B cell (primary cell): ENCODE results near the gene RERE. TPM values are rescaled to one million over a fixed set of nuclear protein-coding genes. Genes with fewer than 3 reads are reported as not detected.

ENCODE experiments used
- ATAC-seq: fragments of 200-7000 bp; cut with Tn5 transposase; one replicate; pipeline ENCODE4 v1.10.0; 2021; ENCODE audit warnings: low read depth, mild to moderate bottlenecking, moderate number of reproducible peaks, moderate library complexity
- CTCF ChIA-PET: fragments of 350-600 bp; sonication (Branson Sonifier 250); formaldehyde crosslinking; loops from one replicate; lab custom pipeline; 2021; ENCODE audit warnings: antibody characterized with exemption, inconsistent platforms; lab: Charles Lee
- POLR2A ChIA-PET: fragments of 350-600 bp; sonication (Branson Sonifier 250); formaldehyde crosslinking; loops from one replicate; lab custom pipeline; 2021; ENCODE audit warnings: antibody characterized with exemption; lab: Charles Lee
- DNase-seq: peaks from one replicate; pipeline ENCODE4 v3.0.0; 2013
- H2AFZ ChIP-seq: 2 replicates; pipeline ENCODE4 v1.6.1; 2012; ENCODE audit warnings: mild to moderate bottlenecking, low read depth, low read length; ENCODE audit not compliant: insufficient read depth, poor library complexity, severe bottlenecking
- H3K27ac ChIP-seq, 2 donors: 1 replicate in 1 of 2; 2 replicates in 1 of 2; pipeline ENCODE4 v1.5.1; 2012 to 2013; ENCODE audit warnings: low read length in 2 of 2, mild to moderate bottlenecking in 2 of 2, moderate library complexity in 1 of 2
- H3K27me3 ChIP-seq, 4 experiments: fragments of 200-600 bp in 1 of 4; sonication (generic) in 1 of 4; replicated peaks in 1 of 4; 1 replicate in 2 of 4; 2 replicates in 2 of 4; pipeline versions ENCODE4 v1.6.1 to v1.7.0; 2013 to 2016; ENCODE audit warnings: low read length in 3 of 4, mild to moderate bottlenecking in 2 of 4, mixed read lengths in 1 of 4, moderate library complexity in 1 of 4; ENCODE audit not compliant: insufficient read depth in 4 of 4, control insufficient read depth in 3 of 4; ENCODE audit errors: control extremely low read depth in 1 of 4
- H3K36me3 ChIP-seq, 2 experiments: replicated peaks in 1 of 2; 1 replicate in 1 of 2; 2 replicates in 1 of 2; pipeline versions ENCODE4 v1.6.1 to v1.7.1; 2013; ENCODE audit warnings: low read length in 1 of 2; ENCODE audit not compliant: insufficient read depth in 2 of 2, control insufficient read depth in 1 of 2; ENCODE audit errors: control extremely low read depth in 1 of 2, extremely low read depth in 1 of 2
- H3K4me1 ChIP-seq, 2 donors: fragments of 200-600 bp in 1 of 2; sonication (generic) in 1 of 2; 1 replicate in 1 of 2; 2 replicates in 1 of 2; pipeline versions ENCODE4 v1.5.1 to v1.6.1; 2013 to 2017; ENCODE audit warnings: low read length in 2 of 2; ENCODE audit not compliant: control insufficient read depth in 2 of 2, insufficient read depth in 2 of 2
- H3K4me2 ChIP-seq: replicated peaks from 2 replicates; pipeline ENCODE3; 2012; ENCODE audit warnings: mild to moderate bottlenecking, low read depth, low read length; ENCODE audit not compliant: poor library complexity, severe bottlenecking
- H3K4me3 ChIP-seq, 5 experiments: fragments of 200-600 bp in 1 of 5; sonication (generic) in 1 of 5; 1 replicate in 3 of 5; 2 replicates in 2 of 5; pipeline versions ENCODE4 v1.5.1 to v1.7.0; 2011 to 2016; ENCODE audit warnings: low read length in 4 of 5, mild to moderate bottlenecking in 4 of 5, low read depth in 2 of 5, control low read depth in 1 of 5, moderate library complexity in 1 of 5; ENCODE audit not compliant: insufficient read depth in 1 of 5; ENCODE audit errors: control extremely low read depth in 1 of 5, extremely low read depth in 1 of 5
- H3K79me2 ChIP-seq: fragments of 200-600 bp; sonication (generic); one replicate; pipeline ENCODE4 v1.6.0; 2016; ENCODE audit warnings: low read length; ENCODE audit not compliant: control insufficient read depth, insufficient read depth
- H3K9ac ChIP-seq: fragments of 200-600 bp; sonication (generic); 2 replicates; pipeline ENCODE4 v1.6.1; 2017; ENCODE audit warnings: mild to moderate bottlenecking, low read length, moderate library complexity
- H3K9me3 ChIP-seq, 3 donors: one replicate each; pipeline versions ENCODE4 v1.6.1 to v1.7.1; 2013; ENCODE audit warnings: low read length in 2 of 3; ENCODE audit not compliant: control insufficient read depth in 2 of 3, insufficient read depth in 1 of 3; ENCODE audit errors: control extremely low read depth in 1 of 3
- H4K20me1 ChIP-seq: 2 replicates; pipeline ENCODE4 v1.6.0; 2012; ENCODE audit warnings: mild to moderate bottlenecking, low read length; ENCODE audit not compliant: insufficient read depth, control insufficient read depth, poor library complexity, severe bottlenecking
- H3K27ac Mint-ChIP-seq: one replicate; pipeline ENCODE4 v1.8.0; 2021; ENCODE audit warnings: mixed read lengths
- H3K27me3 Mint-ChIP-seq: one replicate; pipeline ENCODE4 v1.8.0; 2021; ENCODE audit warnings: mixed read lengths
- H3K4me1 Mint-ChIP-seq: one replicate; pipeline ENCODE4 v1.8.0; 2021; ENCODE audit warnings: mixed read lengths
- H3K4me3 Mint-ChIP-seq: one replicate; pipeline ENCODE4 v1.8.0; 2021; ENCODE audit warnings: mixed read lengths
- H3K9me3 Mint-ChIP-seq: one replicate; pipeline ENCODE4 v1.8.0; 2022; ENCODE audit warnings: mixed read lengths; ENCODE audit not compliant: insufficient read depth
- CTCF ChIP-seq: fragments of 200-600 bp; IDR thresholded peaks from one replicate; pipeline ENCODE4 v1.8.0; 2022; ENCODE audit warnings: antibody characterized with exemption, mild to moderate bottlenecking
- EZH2 ChIP-seq: IDR thresholded peaks from 2 replicates; pipeline ENCODE4 v1.6.1; 2012; ENCODE audit warnings: borderline replicate concordance, low read depth, mild to moderate bottlenecking, moderate library complexity, low read length; ENCODE audit not compliant: insufficient read depth, poor library complexity, severe bottlenecking
- WGBS: methylation state at CpG from one replicate; pipeline ENCODE4 v1.1.5; 2013; ENCODE audit warnings: missing lambda C conversion rate; ENCODE audit not compliant: insufficient coverage; 5-methylcytosine and 5-hydroxymethylcytosine counted together
- intact Hi-C: fragments of 100-400 bp; cut with micrococcal nuclease; formaldehyde crosslinking; loops from one replicate; pipeline ENCODE4 v1.10.0; 2022
- polyA plus RNA-seq: library from polyadenylated mRNA; depleted of rRNA; stranded (reverse); fragments of >200 nt; gene quantifications from 2 replicates; pipeline ENCODE4 v1.2.3, GENCODE V29; 2012
- total RNA-seq, 2 donors: library from RNA; stranded (reverse); fragments of 120-200 nt in 1 of 2; gene quantifications; 1 replicate in 1 of 2; 2 replicates in 1 of 2; pipeline versions ENCODE4 v1.2.3 to v1.2.4, GENCODE V29; 2013 to 2022

The RERE gene
- total and polyA plus RNA-seq, 2 donors (not counting 1 experiment from before 2014, with no cell fraction given), result 27.3 to 132 TPM

- H3K9ac ChIP-seq, result no peak overlapping the region
- DNase-seq (no peak), ATAC-seq (no peak)
- H3K4me3 ChIP-seq, result no peak overlapping the region
- intact Hi-C loops, result no loop called here
- H3K79me2 ChIP-seq, result no peaks in the 10 kb centered on the region
- peaks cover 3% of the 10 kb centered on the region in 2 donors for H3K4me1 ChIP-seq
- H4K20me1 ChIP-seq, result peaks cover 33% of the 10 kb centered on the region
- no peak overlapping the region for H3K4me2 ChIP-seq
- Mint-ChIP-seq H3K27ac (no peak overlapping the region), H3K27me3 (peaks cover 3% of the 10 kb centered on the region), H3K9me3 (no peaks in the 10 kb centered on the region), H3K4me1 (peaks cover 4% of the 10 kb centered on the region), H3K4me3 (no peak overlapping the region)
- H2AFZ ChIP-seq, result no peak overlapping the region
- POLR2A ChIA-PET, result interaction anchor here (0.5 kb wide), 1 partner anchor 224 kb away, joined by 5 read pairs; no protein-coding TSS in a partner anchor
- 91% methylated on average over 20 of the region's 21 CpGs for WGBS
- H3K27me3 ChIP-seq, result peaks cover 0 to under 1% (median 0%) of the 10 kb centered on the region in 4 experiments
- CTCF ChIA-PET, result interaction anchor here (0.9 to 8.5 kb wide), 4 partner anchors 13 to 337 kb away, joined by 3 to 182 read pairs (median 4); no protein-coding TSS in a partner anchor
- H3K36me3 ChIP-seq, result peaks cover 0 to 55% of the 10 kb centered on the region in 2 experiments
- TF ChIP-seq CTCF, result no peak
- no peak for TF ChIP-seq EZH2
- H3K27ac ChIP-seq, result no peak overlapping the region
- H3K9me3 ChIP-seq, result no peaks in the 10 kb centered on the region
These were observed 464.3 kb downstream of the RERE start for GRCh38 chr1:8352886-8353785.

DNA sequence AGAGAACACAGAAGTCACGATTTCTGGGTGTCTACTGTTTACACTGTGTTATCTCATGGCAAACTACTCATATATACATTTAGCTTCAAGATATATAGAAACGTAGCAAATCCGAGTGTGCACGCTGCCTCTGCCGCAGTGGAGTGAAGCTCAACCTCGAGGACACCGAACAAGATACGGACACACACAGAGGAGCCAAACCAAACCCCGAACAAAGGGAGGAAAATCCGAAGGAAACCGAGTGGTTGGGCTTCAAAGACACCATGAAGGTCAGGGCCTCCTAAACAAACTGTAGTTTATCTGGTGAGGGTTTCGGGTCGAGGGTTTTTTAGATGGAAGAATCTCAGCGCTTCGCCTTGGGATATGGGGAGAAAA lies 465.0 kb downstream of the RERE start:
- no peak overlapping the region for H3K4me2 ChIP-seq
- no peak overlapping the region for H3K9ac ChIP-seq
- ATAC-seq (no peak), DNase-seq (no peak)
- H4K20me1 ChIP-seq, result peaks cover 27% of the 10 kb centered on the region
- 96% methylated on average over 14 of the region's 15 CpGs for WGBS
- no peak overlapping the region for H3K4me3 ChIP-seq
- peaks cover 3% of the 10 kb centered on the region for H3K27me3 Mint-ChIP-seq
- ChIA-PET CTCF (interaction anchor here (0.9 to 8.5 kb wide), 4 partner anchors 14 to 336 kb away, joined by 3 to 182 read pairs (median 4); no protein-coding TSS in a partner anchor), POLR2A (interaction anchor here (0.5 to 0.6 kb wide), 2 partner anchors 46 to 225 kb away, joined by 3 to 5 read pairs; no protein-coding TSS in a partner anchor)
- H3K27ac Mint-ChIP-seq, result no peak overlapping the region
- intact Hi-C loops, result no loop called here
- peaks cover 0 to 3% (median 0%) of the 10 kb centered on the region in 4 experiments for H3K27me3 ChIP-seq
- H3K4me1 Mint-ChIP-seq, result peaks cover 4% of the 10 kb centered on the region
- H3K9me3 ChIP-seq, result no peaks in the 10 kb centered on the region
- no peak overlapping the region for H3K27ac ChIP-seq
- no peaks in the 10 kb centered on the region for H3K79me2 ChIP-seq
- no peak for TF ChIP-seq CTCF
- TF ChIP-seq EZH2, result no peak
- peaks cover 0 to 48% of the 10 kb centered on the region in 2 experiments for H3K36me3 ChIP-seq
- H2AFZ ChIP-seq, result no peak overlapping the region
- peaks cover 3% of the 10 kb centered on the region in 2 donors for H3K4me1 ChIP-seq
- no peak overlapping the region for H3K4me3 Mint-ChIP-seq
- H3K9me3 Mint-ChIP-seq, result no peaks in the 10 kb centered on the region
